HT-29 (cell line): ENCODE results near the gene KRABD2. TPM values are rescaled to one million over a fixed set of nuclear protein-coding genes. Genes with fewer than 3 reads are reported as not detected.

Source experiments
- small RNA-seq: library from RNA; depleted of rRNA; stranded (forward); fragments of <200 nt; gene quantifications from one replicate; pipeline ENCODE3, GENCODE V24; 2014
- total RNA-seq: library from RNA; depleted of rRNA; stranded (reverse); fragments of >200 nt; shearing (Covaris generic); gene quantifications from 2 replicates; pipeline ENCODE4 v1.2.3, GENCODE V29; 2014; rRNA removed

KRABD2 gene

Small RNA genes within 50 kb of the gene (small RNA-seq; reads per million reads assigned to genes)
- gene RF00265 = not detected

Other genes starting within 250 kb of the KRABD2 start
- 37.1 and 43.5 TPM in 2 replicates for gene PER1, start 224.3 kb downstream of the KRABD2 start, total RNA-seq
- 4.9 and 5.8 TPM in 2 replicates for gene VAMP2, start 213.8 kb downstream of the KRABD2 start, total RNA-seq
- gene TMEM107, start 200.3 kb downstream of the KRABD2 start, total RNA-seq = 12.6 and 14.5 TPM in 2 replicates
- 12.4 and 12.8 TPM in 2 replicates for gene BORCS6, start 186.5 kb downstream of the KRABD2 start, total RNA-seq
- 75.0 and 84.9 TPM in 2 replicates for gene AURKB, start 166.1 kb downstream of the KRABD2 start, total RNA-seq
- 5.9 and 17.7 TPM in 2 replicates for gene CTC1, start 128.6 kb downstream of the KRABD2 start, total RNA-seq
- 45.4 and 51.3 TPM in 2 replicates for gene PFAS, start 127.4 kb downstream of the KRABD2 start, total RNA-seq
- 13.9 and 18.4 TPM in 2 replicates for gene RANGRF, start 88.0 kb downstream of the KRABD2 start, total RNA-seq
- 1.7 and 2.4 TPM in 2 replicates for gene SLC25A35, start 81.3 kb downstream of the KRABD2 start, total RNA-seq
- gene ARHGEF15, start 66.5 kb downstream of the KRABD2 start, total RNA-seq = not detected in 2 replicates
- gene ODF4, start 36.9 kb downstream of the KRABD2 start, total RNA-seq = not detected in 2 replicates
- 1,242 and 1,305 TPM in 2 replicates for gene RPL26, start 6.5 kb upstream of the KRABD2 start, total RNA-seq
- not detected in 2 replicates for gene RNF222, start 21.1 kb upstream of the KRABD2 start, total RNA-seq
- 20.1 and 24.6 TPM in 2 replicates for gene NDEL1, start 59.2 kb upstream of the KRABD2 start, total RNA-seq